HG03060 (cell line): Measurements from ENCODE around the gene TRIM7.

ENCODE experiments used
- ATAC-seq: cut with Tn5 transposase; IDR thresholded peaks from one replicate; pipeline ENCODE4 v1.9.1; 2021; ENCODE audit warnings: low read depth, moderate number of reproducible peaks; ENCODE audit not compliant: unreplicated experiment

TRIM7 gene

GRCh38 chr5:181233088-181233800, 28.2 kb upstream of the TRIM7 start:
- ATAC-seq = no peak

DNA sequence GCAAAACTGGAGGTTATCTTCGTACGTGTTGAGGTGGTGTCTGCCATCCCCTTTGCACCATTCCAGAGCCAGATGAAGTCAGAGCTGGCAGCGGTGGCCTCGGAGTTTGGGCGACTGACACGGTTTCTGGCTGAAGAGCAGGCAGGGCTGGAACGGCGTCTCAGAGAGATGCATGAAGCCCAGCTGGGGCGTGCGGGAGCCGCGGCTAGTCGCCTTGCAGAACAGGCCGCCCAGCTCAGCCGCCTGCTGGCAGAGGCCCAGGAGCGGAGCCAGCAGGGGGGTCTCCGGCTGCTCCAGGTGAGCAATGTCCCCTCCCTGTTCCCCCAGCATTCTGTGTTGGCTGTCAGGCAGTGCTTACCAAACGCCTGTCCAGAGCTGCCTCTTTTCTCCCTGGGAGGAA, 27.6 kb upstream of the TRIM7 start:
- ATAC-seq = no peak

DNA sequence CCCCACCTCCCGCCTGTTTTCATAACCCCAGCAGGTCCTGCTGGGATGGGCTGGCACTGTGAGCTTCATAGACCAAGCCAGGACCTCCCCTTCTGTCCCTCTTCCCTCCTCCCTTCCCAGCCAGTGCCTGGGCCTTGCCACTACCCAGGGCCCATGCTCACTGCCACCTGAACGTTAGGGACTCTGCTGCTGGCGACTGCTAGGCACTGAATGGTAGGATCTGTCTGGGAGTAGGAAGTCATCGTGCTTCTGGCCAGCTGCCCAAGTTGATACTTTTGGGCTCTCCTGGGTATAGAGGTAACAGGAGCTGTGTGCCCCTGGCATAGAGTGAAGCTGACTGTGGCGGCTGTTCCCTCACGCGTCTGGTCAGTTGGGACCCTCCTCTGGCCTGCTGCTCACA, 26.4 kb upstream of the TRIM7 start:
- ATAC-seq = no peak

- ATAC-seq = no peak
Measured at GRCh38 chr5:181230551-181230950, 25.6 kb upstream of the TRIM7 start.

DNA sequence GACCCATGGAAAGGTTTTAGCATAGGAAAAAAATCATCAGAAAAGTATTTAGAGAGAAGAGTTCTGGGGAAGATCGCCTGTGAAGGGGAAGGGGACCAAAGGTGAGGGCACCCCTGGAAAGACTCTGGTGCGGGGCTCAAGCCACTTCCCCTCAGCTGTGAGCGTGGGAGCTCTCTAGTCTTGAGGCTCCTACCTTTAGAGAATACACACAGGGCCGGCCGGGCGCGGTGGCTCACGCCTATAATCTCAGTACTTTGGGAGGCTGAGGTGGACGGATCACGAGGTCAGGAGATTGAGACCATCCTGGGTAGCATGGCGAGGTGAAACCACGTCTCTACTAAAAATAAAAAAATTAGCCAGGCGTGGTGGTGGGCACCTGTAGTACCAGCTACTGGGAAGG, 25.0 kb upstream of the TRIM7 start:
- ATAC-seq = no peak

DNA sequence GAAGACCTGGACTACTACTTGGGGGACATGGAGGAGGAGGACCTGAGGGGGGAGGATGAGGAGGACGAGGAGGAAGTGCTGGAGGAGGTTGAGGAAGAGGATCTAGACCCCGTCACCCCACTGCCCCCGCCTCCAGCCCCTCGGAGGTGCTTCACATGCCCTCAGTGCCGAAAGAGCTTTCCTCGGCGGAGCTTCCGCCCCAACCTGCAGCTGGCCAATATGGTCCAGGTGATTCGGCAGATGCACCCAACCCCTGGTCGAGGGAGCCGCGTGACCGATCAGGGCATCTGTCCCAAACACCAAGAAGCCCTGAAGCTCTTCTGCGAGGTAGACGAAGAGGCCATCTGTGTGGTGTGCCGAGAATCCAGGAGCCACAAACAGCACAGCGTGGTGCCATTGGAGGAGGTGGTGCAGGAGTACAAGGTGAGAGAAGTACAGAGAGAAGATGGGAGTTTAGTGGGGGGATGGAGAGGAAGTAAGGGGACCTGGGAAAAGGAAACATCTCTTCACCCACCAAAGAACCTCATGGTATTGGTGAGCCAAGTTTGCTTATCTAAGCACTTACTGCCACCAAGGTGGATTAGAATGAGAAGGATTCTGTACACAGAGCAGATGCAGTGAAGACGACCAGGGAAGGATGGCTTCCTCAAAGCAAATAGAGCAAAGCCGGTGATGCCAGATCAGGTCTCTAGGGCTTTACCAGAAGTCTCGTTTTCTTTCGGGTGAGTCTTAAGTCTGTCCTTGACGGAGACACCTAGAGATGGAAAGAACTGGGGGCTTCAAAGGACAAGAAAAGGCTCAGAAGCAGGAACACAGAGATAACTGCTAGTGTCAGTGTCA, 19.6 kb upstream of the TRIM7 start:
- no peak for ATAC-seq

DNA sequence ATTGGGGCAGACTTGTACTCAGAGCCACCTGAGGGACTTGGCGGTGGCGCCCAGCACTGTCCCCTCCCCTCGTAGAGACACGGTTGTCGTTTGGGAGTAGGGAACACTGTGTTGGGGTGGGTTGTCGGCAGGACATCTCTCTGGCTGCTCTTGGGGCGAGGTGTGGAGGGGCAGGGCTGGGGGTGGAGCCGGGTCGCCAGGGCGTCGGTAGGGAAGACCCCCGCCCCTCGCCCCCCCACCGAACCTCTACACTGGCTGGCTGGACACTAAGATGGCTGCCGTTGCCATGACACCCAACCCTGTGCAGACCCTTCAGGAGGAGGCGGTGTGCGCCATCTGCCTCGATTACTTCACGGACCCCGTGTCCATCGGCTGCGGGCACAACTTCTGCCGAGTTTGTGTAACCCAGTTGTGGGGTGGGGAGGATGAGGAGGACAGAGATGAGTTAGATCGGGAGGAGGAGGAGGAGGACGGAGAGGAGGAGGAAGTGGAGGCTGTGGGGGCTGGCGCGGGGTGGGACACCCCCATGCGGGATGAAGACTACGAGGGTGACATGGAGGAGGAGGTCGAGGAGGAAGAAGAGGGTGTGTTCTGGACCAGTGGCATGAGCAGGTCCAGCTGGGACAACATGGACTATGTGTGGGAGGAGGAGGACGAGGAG, 18.9 kb upstream of the TRIM7 start:
- ATAC-seq = no peak

DNA sequence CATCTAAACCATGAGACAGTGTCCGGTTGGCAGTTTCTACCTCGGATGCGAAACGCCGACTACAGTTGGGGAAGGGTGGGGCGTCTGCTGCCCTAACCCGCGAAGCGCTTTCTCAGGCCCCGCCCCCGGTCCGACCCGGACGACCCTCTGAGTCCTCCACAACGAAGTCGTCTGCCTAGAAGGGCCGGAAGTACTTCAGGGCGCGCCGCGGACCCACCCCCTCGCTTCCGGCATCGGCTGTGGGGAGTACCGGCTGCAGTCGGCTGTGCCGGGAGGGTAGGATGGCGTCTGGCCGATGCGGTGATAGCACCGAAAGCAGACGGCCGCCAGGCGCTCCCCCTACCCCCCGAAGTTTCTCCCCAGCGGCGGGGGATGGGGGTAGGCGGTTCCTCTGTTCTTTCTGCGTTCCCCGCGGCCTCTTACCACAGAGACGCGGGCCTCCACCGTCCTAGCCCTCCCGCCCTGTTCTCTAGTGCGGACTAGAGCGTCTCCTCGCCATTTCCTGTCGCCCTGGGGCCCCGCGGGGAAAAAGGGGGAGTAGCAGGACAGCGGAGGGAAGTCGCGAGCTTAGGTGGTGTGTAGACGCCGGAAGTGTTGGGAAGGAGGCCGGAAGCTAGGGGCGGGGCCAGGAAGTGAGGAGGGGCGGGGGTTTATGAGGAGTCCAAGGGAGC, 18.2 kb upstream of the TRIM7 start, which contains the start of gene TRIM41:
TRIM41 (plus strand) TSS at position 224 of the 671 bp plus-strand sequence. CDS start 719 bp downstream, outside the sequence.
- ATAC-seq = peak; percentile 34

- no peak for ATAC-seq
Measured at GRCh38 chr5:181222630-181223057, 17.6 kb upstream of the TRIM7 start.

GRCh38 chr5:181221792-181222629, 17.0 kb upstream of the TRIM7 start:
- ATAC-seq = peak; percentile 22

- ATAC-seq = no peak
Measured at GRCh38 chr5:181221105-181221791, 16.3 kb upstream of the TRIM7 start.

DNA sequence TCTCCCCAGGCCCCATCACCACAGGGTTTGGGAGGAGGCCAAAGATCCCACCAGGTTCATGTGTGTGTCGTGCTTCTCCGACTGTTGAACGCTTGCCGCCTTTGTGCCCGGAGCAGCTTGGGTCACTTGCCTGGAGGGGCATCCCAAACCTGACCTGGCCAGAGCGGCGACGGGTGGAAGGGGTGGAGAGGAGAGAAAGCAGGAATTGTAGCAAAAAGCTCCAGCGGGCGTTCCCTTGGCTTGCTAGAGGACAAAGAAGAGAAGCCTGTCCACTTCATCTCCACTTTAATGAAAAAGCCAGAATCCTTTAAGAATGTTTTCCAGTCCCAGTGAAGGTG, 15.2 kb upstream of the TRIM7 start:
- ATAC-seq = no peak

GRCh38 chr5:181219262-181220177, 14.5 kb upstream of the TRIM7 start:
- ATAC-seq = no peak

DNA sequence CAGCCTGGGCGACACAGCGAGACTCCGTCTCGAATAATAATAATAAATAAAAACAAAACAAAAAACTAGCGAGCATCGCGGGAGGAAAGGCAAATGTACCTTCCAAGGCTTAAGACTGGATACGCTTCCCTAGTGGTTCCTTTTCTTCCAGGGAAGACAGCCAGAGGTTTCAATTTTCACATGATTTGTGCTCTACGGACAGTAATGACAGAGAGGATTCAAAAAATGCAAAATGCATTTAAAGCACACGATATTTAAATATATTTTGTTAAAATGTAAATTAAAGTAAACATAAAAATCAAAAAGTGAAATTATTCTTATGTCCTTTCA, 13.8 kb upstream of the TRIM7 start:
- ATAC-seq = no peak

- peak; percentile 0 for ATAC-seq
Measured at GRCh38 chr5:181217803-181218062, 12.7 kb upstream of the TRIM7 start.

DNA sequence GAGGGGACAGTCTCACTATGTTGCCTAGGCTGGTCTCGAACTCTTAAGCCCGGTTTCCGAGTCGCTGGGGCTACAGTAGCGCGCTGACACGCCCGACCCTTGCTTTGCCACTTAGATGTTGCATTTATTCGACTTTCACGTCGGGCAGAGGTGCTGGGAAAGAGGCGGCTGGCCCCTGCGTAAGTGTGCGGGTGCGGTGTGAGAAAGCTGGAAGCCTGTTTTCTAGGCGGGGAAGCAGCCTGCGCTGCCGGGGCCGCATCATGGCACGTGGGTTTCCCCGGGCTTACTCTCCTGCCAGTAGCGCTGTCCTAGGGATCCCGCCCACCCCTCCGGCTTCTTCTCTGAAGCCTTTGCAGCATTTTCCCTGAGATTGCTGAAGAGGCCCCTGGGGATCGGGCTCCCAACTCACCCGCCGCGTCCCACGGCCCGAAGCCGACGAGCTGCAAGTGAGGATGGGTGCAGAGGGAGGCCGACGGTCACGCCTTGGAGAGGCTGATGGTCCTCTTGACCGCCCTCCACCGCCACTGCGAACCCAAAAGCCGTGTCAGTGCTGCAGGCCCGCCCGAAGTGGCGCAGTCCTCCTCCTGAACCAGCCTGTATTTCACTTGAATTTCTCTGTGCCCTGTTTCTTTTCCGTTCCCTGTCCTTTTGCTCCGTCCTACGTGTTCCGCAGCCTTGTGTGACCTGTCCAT, 12.3 kb upstream of the TRIM7 start:
- no peak for ATAC-seq

- no peak for ATAC-seq
Measured at GRCh38 chr5:181215997-181216989, 11.3 kb upstream of the TRIM7 start.
